Upper lobe of right lung (tissue), 1 donor: Measurements from ENCODE around the gene DIS3L2. TPM values are rescaled to one million over a fixed set of nuclear protein-coding genes. Genes with fewer than 3 reads are reported as not detected.

Experiments
- ATAC-seq: fragments of 200-7000 bp; cut with Tn5 transposase; one replicate; pipeline ENCODE4 v1.9.1; 2020; ENCODE audit warnings: mild to moderate bottlenecking, moderate library complexity
- DNase-seq: peaks from one replicate; pipeline ENCODE4 v3.0.0-alpha.2; 2020
- H3K27ac ChIP-seq: fragments of 200-600 bp; one replicate; pipeline ENCODE4 v1.8.0; 2022
- H3K27me3 ChIP-seq: fragments of 200-600 bp; one replicate; pipeline ENCODE4 v1.8.0; 2022; ENCODE audit warnings: mild to moderate bottlenecking
- H3K36me3 ChIP-seq: fragments of 200-600 bp; one replicate; pipeline ENCODE4 v1.8.0; 2022
- H3K4me1 ChIP-seq: fragments of 200-600 bp; one replicate; pipeline ENCODE4 v1.8.0; 2022
- H3K4me3 ChIP-seq: fragments of 200-600 bp; one replicate; pipeline ENCODE4 v1.8.0; 2022; ENCODE audit warnings: mild to moderate bottlenecking
- H3K9me3 ChIP-seq: fragments of 200-600 bp; one replicate; pipeline ENCODE4 v1.8.0; 2022
- intact Hi-C: fragments of 100-400 bp; cut with DNase I; formaldehyde crosslinking; loops from one replicate; pipeline ENCODE4 v1.11.0; 2022
- total RNA-seq: library from RNA; stranded (reverse); fragmentation: NEBNext Ultra II Directional; extraction: Animal tissue kit (Norgen Biotek cat#: 25700); gene quantifications from one replicate; pipeline ENCODE4 v1.2.1, GENCODE V29; 2021
- TF ChIP-seq, protein P1 (sequence below): fragments of 200-600 bp; IDR thresholded peaks from one replicate; pipeline ENCODE4 v1.8.0; 2022; ENCODE audit warnings: antibody characterized with exemption
- donor health status: DM: no; HTN: yes; CAD: no; lungs with severe emphysema.

The DIS3L2 gene
- total RNA-seq, 1 donor from 2014 or later, result 35.8 TPM

DNA sequence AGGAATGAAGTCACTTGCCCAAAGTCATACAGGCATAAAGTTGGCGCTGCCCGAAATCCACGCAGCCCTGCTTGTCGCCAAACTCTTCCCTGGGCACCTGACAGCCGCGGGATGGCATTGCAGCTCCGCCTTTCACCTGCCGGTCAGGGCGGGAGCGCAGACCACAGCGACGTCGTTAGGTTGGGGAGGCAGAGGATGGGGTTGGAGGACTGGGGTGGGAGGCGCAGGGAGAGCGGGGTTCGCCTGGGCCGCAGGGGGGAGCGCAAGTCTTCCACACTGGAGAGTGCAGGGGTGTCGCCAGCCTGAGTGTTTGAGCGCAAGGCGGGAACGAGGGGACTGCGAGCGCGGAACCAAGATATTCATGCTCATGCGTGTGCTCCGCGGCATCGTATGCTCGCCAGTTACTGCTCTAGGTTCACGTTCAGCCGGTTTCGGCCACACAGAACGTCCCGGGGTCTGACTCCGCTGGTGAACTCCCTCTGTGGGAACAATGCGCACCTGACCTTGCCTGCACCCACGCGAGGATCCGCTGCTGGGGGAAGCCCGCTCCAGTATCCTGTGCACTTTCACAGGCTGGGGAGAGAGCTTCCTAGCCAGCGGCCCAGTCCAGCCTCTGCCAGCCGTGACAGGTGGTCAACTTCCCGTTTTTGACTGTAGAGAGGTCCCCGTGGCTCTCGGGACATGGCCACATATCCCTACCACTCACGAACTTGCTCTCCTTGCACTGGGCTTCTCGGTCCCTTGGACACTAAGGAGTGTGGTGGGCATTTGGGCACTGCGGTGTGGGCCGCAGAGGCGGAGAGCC is 34.5 kb upstream of the DIS3L2 start:
- Histone ChIP-seq H3K36me3 (no peaks in the 10 kb centered on the region), H3K4me3 (peak overlapping the region; percentile 41), H3K27ac (no peak overlapping the region), H3K27me3 (peaks cover 73% of the 10 kb centered on the region), H3K9me3 (no peaks in the 10 kb centered on the region), H3K4me1 (peaks cover 22% of the 10 kb centered on the region)
- intact Hi-C loops, result loop anchor here (10.0 kb wide), 1 partner anchor 508 kb away; no protein-coding TSS in a partner anchor
- TF ChIP-seq, protein P1, sequence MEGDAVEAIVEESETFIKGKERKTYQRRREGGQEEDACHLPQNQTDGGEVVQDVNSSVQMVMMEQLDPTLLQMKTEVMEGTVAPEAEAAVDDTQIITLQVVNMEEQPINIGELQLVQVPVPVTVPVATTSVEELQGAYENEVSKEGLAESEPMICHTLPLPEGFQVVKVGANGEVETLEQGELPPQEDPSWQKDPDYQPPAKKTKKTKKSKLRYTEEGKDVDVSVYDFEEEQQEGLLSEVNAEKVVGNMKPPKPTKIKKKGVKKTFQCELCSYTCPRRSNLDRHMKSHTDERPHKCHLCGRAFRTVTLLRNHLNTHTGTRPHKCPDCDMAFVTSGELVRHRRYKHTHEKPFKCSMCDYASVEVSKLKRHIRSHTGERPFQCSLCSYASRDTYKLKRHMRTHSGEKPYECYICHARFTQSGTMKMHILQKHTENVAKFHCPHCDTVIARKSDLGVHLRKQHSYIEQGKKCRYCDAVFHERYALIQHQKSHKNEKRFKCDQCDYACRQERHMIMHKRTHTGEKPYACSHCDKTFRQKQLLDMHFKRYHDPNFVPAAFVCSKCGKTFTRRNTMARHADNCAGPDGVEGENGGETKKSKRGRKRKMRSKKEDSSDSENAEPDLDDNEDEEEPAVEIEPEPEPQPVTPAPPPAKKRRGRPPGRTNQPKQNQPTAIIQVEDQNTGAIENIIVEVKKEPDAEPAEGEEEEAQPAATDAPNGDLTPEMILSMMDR, result no peak
- peak; percentile 65 for DNase-seq
- no peak for ATAC-seq

DNA sequence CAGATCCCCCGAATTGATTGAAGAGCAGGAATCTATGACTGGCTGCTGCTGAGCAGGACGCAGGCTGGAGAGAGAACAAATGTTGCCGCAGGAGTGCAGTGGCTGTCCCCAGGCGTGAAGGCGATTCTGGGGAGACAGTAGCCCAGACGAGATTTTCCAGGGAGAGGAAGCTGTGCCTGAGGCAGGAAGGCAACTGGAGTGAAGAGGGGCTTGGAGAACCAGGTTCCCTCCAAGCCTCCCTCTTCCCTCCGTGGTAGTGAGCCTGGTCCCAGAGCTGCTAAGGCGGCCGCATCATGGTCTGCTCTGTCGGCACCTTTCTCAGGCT is 34.0 kb upstream of the DIS3L2 start:
- DNase-seq (peak; percentile 27), ATAC-seq (no peak)
- TF ChIP-seq, protein P1, result no peak
- Histone ChIP-seq H3K27ac (no peak overlapping the region), H3K36me3 (no peaks in the 10 kb centered on the region), H3K9me3 (no peaks in the 10 kb centered on the region), H3K27me3 (peaks cover 68% of the 10 kb centered on the region), H3K4me3 (no peak overlapping the region), H3K4me1 (peaks cover 22% of the 10 kb centered on the region)
- intact Hi-C loops, result loop anchor here (10.0 kb wide), 1 partner anchor 507 kb away; no protein-coding TSS in a partner anchor

DNA sequence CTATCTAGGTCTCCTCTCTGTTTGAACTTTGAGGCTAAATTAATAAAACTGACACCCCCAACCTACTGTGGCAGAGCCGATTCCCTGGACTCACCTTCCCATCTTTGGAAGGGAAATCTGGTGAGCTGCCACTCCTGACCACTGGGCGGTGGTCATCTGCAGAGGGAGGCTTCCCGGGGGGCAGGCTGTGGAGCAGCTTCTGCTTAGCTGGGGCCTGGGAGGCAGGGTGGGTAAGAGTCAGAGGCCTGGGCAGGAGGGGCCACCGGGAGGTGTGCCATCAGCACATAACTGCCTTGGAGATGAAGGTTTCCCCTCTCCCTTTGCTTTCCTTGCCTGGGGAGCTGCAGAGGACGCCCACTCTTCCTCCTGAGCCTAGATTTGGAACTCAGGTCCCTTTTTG is 33.0 kb upstream of the DIS3L2 start:
- Histone ChIP-seq H3K4me1 (peaks cover 22% of the 10 kb centered on the region), H3K27me3 (peaks cover 59% of the 10 kb centered on the region), H3K27ac (no peak overlapping the region), H3K36me3 (no peaks in the 10 kb centered on the region), H3K4me3 (no peak overlapping the region), H3K9me3 (no peaks in the 10 kb centered on the region)
- intact Hi-C loops, result loop anchor here (10.0 kb wide), 1 partner anchor 506 kb away; no protein-coding TSS in a partner anchor
- ATAC-seq, result no peak
- peak; percentile 40 for DNase-seq
- TF ChIP-seq, protein P1, result no peak

DNA sequence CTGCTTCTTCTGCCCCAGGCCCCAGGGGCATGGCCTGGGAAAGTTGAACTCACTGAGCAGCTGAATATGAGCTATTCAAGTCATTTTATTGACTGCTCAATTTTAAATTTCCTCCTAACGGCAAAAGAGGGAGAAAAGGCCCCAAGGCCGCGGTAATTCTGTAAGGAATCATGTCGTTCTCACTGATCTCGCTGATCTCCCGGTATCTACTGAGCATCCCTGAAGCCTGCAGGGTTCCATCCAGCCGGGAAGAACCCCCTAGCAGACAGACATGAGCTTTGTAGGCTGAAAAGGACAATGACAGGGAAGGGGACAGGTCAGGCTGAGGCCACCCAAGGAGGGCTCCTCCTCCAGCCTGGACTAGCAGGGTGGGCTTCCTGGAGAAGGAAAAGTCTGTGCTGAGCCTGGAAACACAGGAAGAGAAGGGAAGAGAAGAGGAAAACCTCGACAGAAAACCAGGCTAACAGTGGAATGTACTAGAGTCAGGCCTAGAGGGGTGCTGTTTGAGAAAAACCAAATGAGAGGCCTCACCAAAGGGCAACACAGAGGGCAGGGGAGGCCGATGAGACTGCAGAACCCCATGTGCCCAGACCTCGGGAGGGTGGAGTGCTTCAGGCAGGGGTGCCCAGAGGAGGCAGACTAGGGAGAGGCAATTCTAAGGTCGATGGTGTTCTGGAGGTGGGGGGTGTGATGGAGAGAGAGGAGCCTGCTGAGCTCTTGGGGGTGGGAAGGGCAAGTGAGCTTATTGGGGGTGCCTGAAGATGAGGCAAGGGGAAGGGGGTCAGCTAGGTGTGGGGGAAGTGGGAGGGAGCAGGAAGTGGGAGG is 32.4 kb upstream of the DIS3L2 start:
- H3K9me3 ChIP-seq, result no peaks in the 10 kb centered on the region
- ATAC-seq (no peak), DNase-seq (no peak)
- intact Hi-C loops, result loop anchor here (10.0 kb wide), 1 partner anchor 506 kb away; no protein-coding TSS in a partner anchor
- peaks cover 22% of the 10 kb centered on the region for H3K4me1 ChIP-seq
- H3K27ac ChIP-seq, result no peak overlapping the region
- H3K36me3 ChIP-seq, result no peaks in the 10 kb centered on the region
- peaks cover 55% of the 10 kb centered on the region for H3K27me3 ChIP-seq
- H3K4me3 ChIP-seq, result no peak overlapping the region
- TF ChIP-seq, protein P1, result no peak

- ATAC-seq (no peak), DNase-seq (no peak)
- TF ChIP-seq, protein P1, result no peak
- H3K36me3 ChIP-seq, result no peaks in the 10 kb centered on the region
- no peak overlapping the region for H3K4me3 ChIP-seq
- H3K27me3 ChIP-seq, result peaks cover 46% of the 10 kb centered on the region
- intact Hi-C loops, result loop anchor here (10.0 kb wide), 1 partner anchor 505 kb away; no protein-coding TSS in a partner anchor
- H3K27ac ChIP-seq, result no peak overlapping the region
- H3K4me1 ChIP-seq, result peaks cover 19% of the 10 kb centered on the region
- no peaks in the 10 kb centered on the region for H3K9me3 ChIP-seq
Measured at GRCh38 chr2:231929961-231930592, 31.4 kb upstream of the DIS3L2 start.
